GM18858 (cell line): ENCODE measurements around the gene GALR3.

Source experiments
- ATAC-seq: cut with Tn5 transposase; IDR thresholded peaks from one replicate; pipeline ENCODE4 v1.9.1; 2021; ENCODE audit not compliant: unreplicated experiment

Gene GALR3

GRCh38 chr22:37819105-37819433, 4.1 kb upstream of the GALR3 start:
- no peak for ATAC-seq

GRCh38 chr22:37820350-37820749, 2.8 kb upstream of the GALR3 start:
- ATAC-seq, result no peak

GRCh38 chr22:37822079-37822833, 926 bp upstream of the GALR3 start:
- ATAC-seq, result no peak

- no peak for ATAC-seq
These were observed 1.8 kb downstream of the GALR3 start for GRCh38 chr22:37824674-37825641.

GRCh38 chr22:37827056-37827455, 3.9 kb downstream of the GALR3 start:
- ATAC-seq, result no peak

- ATAC-seq, result no peak
These were observed 7.1 kb downstream of the GALR3 start for GRCh38 chr22:37830093-37830842.

- no peak for ATAC-seq
These were observed 8.3 kb downstream of the GALR3 start for GRCh38 chr22:37831472-37831871.

GRCh38 chr22:37832022-37832857, 9.1 kb downstream of the GALR3 start:
- ATAC-seq, result no peak

- ATAC-seq, result no peak
These were observed 19.0 kb downstream of the GALR3 start for GRCh38 chr22:37842015-37842793.

- ATAC-seq, result peak; percentile 22
These were observed 20.5 kb downstream of the GALR3 start for GRCh38 chr22:37843741-37844089.

GRCh38 chr22:37844904-37845329, 21.7 kb downstream of the GALR3 start:
- ATAC-seq, result no peak

GRCh38 chr22:37846433-37846832, 23.3 kb downstream of the GALR3 start:
- ATAC-seq, result no peak

GRCh38 chr22:37848587-37849088, 25.5 kb downstream of the GALR3 start:
- ATAC-seq, result no peak

GRCh38 chr22:37849089-37849751, 26.0 kb downstream of the GALR3 start, which contains the start of gene EIF3L:
EIF3L (plus strand) TSS chr22:37849419; CDS start chr22:37849450, 31 bp downstream.
- ATAC-seq, result no peak

GRCh38 chr22:37850801-37851200, 27.6 kb downstream of the GALR3 start:
- ATAC-seq, result no peak

GRCh38 chr22:37852418-37852817, 29.2 kb downstream of the GALR3 start:
- ATAC-seq, result no peak

GRCh38 chr22:37854946-37855345, 31.8 kb downstream of the GALR3 start:
- no peak for ATAC-seq

- no peak for ATAC-seq
These were observed 32.3 kb downstream of the GALR3 start for GRCh38 chr22:37855462-37855861.
